SK-N-SH treated with all-trans-retinoic acid at 6 μM for 48 hours (cell line): ENCODE data around the gene SARDH.

ENCODE experiments used
- ATAC-seq: fragments of 200-7000 bp; cut with Tn5 transposase; 3 replicates; pipeline ENCODE4 v1.9.1; 2020; ENCODE audit warnings: mild to moderate bottlenecking, moderate library complexity
- BACH2 ChIP-seq: fragments of 250-450 bp; sonication (Bioruptor Pico); IDR thresholded peaks from 2 replicates; pipeline ENCODE4 v1.9.0; 2021; ENCODE audit warnings: mild to moderate bottlenecking, borderline replicate concordance
- CSDC2 ChIP-seq: fragments of 250-450 bp; sonication (Bioruptor Pico); IDR thresholded peaks from 2 replicates; pipeline ENCODE4 v1.5.0; 2020; ENCODE audit warnings: mild to moderate bottlenecking, moderate library complexity
- CSRNP3 ChIP-seq: fragments of 250-450 bp; sonication (Bioruptor Pico); IDR thresholded peaks from 2 replicates; pipeline ENCODE4 v1.5.1; 2021; ENCODE audit warnings: mild to moderate bottlenecking, moderate library complexity
- GLIS3 ChIP-seq: fragments of 250-450 bp; sonication (Bioruptor Pico); IDR thresholded peaks from 2 replicates; pipeline ENCODE4 v1.5.0; 2020; ENCODE audit warnings: mild to moderate bottlenecking, moderate library complexity
- ISL1 ChIP-seq: fragments of 250-450 bp; sonication (Bioruptor Pico); IDR thresholded peaks from 2 replicates; pipeline ENCODE4 v2.1.2; 2022; ENCODE audit warnings: mild to moderate bottlenecking, moderate library complexity
- PATZ1 ChIP-seq: fragments of 250-450 bp; sonication (Bioruptor Pico); IDR thresholded peaks from 2 replicates; pipeline ENCODE4 v1.8.0; 2020; ENCODE audit warnings: mild to moderate bottlenecking, moderate library complexity, borderline replicate concordance
- POU6F1 ChIP-seq: fragments of 250-450 bp; sonication (Bioruptor Pico); IDR thresholded peaks from 2 replicates; pipeline ENCODE4 v1.8.0; 2021; ENCODE audit warnings: low read depth, mild to moderate bottlenecking, moderate library complexity, borderline replicate concordance
- PPARA ChIP-seq: fragments of 250-450 bp; sonication (Bioruptor Pico); IDR thresholded peaks from 2 replicates; pipeline ENCODE4 v1.5.0; 2020; ENCODE audit warnings: mild to moderate bottlenecking, borderline replicate concordance
- SNAI2 ChIP-seq: fragments of 250-450 bp; sonication (Bioruptor Pico); IDR thresholded peaks from 2 replicates; pipeline ENCODE4 v1.5.0; 2020; ENCODE audit warnings: mild to moderate bottlenecking, moderate library complexity
- TCF4 ChIP-seq: fragments of 250-450 bp; sonication (Bioruptor Pico); IDR thresholded peaks from 2 replicates; pipeline ENCODE4 v1.8.0; 2021; ENCODE audit warnings: mild to moderate bottlenecking, moderate library complexity, borderline replicate concordance
- TOX ChIP-seq: fragments of 250-450 bp; sonication (Bioruptor Pico); IDR thresholded peaks from 2 replicates; pipeline ENCODE4 v1.8.0; 2021; ENCODE audit warnings: mild to moderate bottlenecking, moderate library complexity, borderline replicate concordance
- TSHZ2 ChIP-seq: fragments of 250-450 bp; sonication (Bioruptor Pico); IDR thresholded peaks from 2 replicates; pipeline ENCODE4 v1.5.0; 2020; ENCODE audit warnings: mild to moderate bottlenecking, moderate library complexity
- ZFP3 ChIP-seq: fragments of 250-450 bp; sonication (Bioruptor Pico); IDR thresholded peaks from 2 replicates; pipeline ENCODE4 v1.5.0; 2020; ENCODE audit warnings: mild to moderate bottlenecking, moderate library complexity
- ZFP30 ChIP-seq: fragments of 450-650 bp; formaldehyde crosslinking; IDR thresholded peaks from 2 replicates; pipeline ENCODE4 v1.5.0; 2022; ENCODE audit warnings: mild to moderate bottlenecking, moderate library complexity
- ZNF565 ChIP-seq: fragments of 450-650 bp; formaldehyde crosslinking; conservative IDR thresholded peaks from 2 replicates; pipeline ENCODE4 v1.5.0; 2020; ENCODE audit warnings: low read depth, mild to moderate bottlenecking, moderate library complexity
- ZNF8 ChIP-seq: fragments of 450-650 bp; formaldehyde crosslinking; IDR thresholded peaks from 2 replicates; pipeline ENCODE4 v1.5.0; 2020; ENCODE audit warnings: mild to moderate bottlenecking, moderate library complexity

The SARDH gene

GRCh38 chr9:133717113-133718031 is 20.8 kb downstream of the SARDH start:
- TF ChIP-seq PPARA (CRISPR knock-in tag) (no peak), TCF4 (CRISPR knock-in tag) (no peak)
- no peak for ATAC-seq

GRCh38 chr9:133716564-133717112 is 21.5 kb downstream of the SARDH start:
- no peak for ATAC-seq
- TF ChIP-seq BACH2 (CRISPR knock-in tag): no peak
- TF ChIP-seq ZFP30 (CRISPR knock-in tag): no peak
- no peak for TF ChIP-seq TOX
- no peak for TF ChIP-seq ISL1 (CRISPR knock-in tag)
- no peak for TF ChIP-seq SNAI2 (CRISPR knock-in tag)
- no peak for TF ChIP-seq CSRNP3 (CRISPR knock-in tag)

GRCh38 chr9:133715866-133716563 is 22.1 kb downstream of the SARDH start:
- peak; percentile 50 for ATAC-seq
- TF ChIP-seq TSHZ2 (no peak), ZFP3 (no peak), PPARA (CRISPR knock-in tag) (no peak), ZNF565 (CRISPR knock-in tag) (no peak), GLIS3 (CRISPR knock-in tag) (no peak), PATZ1 (CRISPR knock-in tag) (no peak), CSDC2 (CRISPR knock-in tag) (no peak), ZNF8 (CRISPR knock-in tag) (no peak), TCF4 (CRISPR knock-in tag) (no peak), POU6F1 (CRISPR knock-in tag) (no peak), SNAI2 (CRISPR knock-in tag) (no peak), ISL1 (CRISPR knock-in tag) (no peak)

GRCh38 chr9:133715295-133715865 is 22.8 kb downstream of the SARDH start:
- ATAC-seq: peak; percentile 42

More at GRCh38 chr9:133715295-133715865, 22.8 kb downstream of the SARDH start:
- 0 out of 2 replicates have a peak, but pooled peaks have one; percentile 17 for TF ChIP-seq CSDC2 (CRISPR knock-in tag)
- TF ChIP-seq CSRNP3 (CRISPR knock-in tag): no peak
- no peak for TF ChIP-seq ZFP3
